A549 (cell line): ENCODE measurements around the gene RRP15. TPM values are rescaled to one million over a fixed set of nuclear protein-coding genes. Genes with fewer than 3 reads are reported as not detected.

ENCODE experiments used
- ATAC-seq, 2 experiments: fragments of 200-7000 bp in 1 of 2; fragments of >200 bp in 1 of 2; cut with Nextera tagmentation in 1 of 2; cut with Tn5 transposase in 1 of 2; 3 replicates each; pipeline versions ENCODE4 v1.8.0 to v1.9.1; 2018 to 2020; ENCODE audit warnings: mild to moderate bottlenecking in 1 of 2, moderate library complexity in 1 of 2
- CTCF ChIA-PET: fragments of 300-600 bp; sonication (Branson Sonifier 250); formaldehyde crosslinking; extraction: SDS; loops from one replicate; lab custom pipeline; 2021; ENCODE audit warnings: antibody characterized with exemption, inconsistent platforms; lab: Yijun Ruan, JAX
- POLR2A ChIA-PET: fragments of 350-600 bp; formaldehyde crosslinking; extraction: SDS; loops from one replicate; lab custom pipeline; 2021; ENCODE audit warnings: antibody characterized with exemption, inconsistent platforms; lab: Yijun Ruan, JAX
- DNase-seq, 2 experiments: peaks; one replicate each; pipeline versions ENCODE4 v3.0.0 to v3.0.0-alpha.2; 2011 to 2016; ENCODE audit warnings: low read depth in 1 of 2, low spot score in 1 of 2
- FAIRE-seq: peaks from 2 replicates; lab custom pipeline; 2011; peaks lifted over from hg19 to GRCh38; lab: Jason Lieb, UNC
- H3K27ac ChIP-seq, 2 experiments: fragments of >200 bp; sonication (Bioruptor Twin); formaldehyde crosslinking; 3 replicates each; pipeline ENCODE4 v1.5.1; 2016 to 2017
- H3K4me1 ChIP-seq: fragments of >200 bp; sonication (Bioruptor Twin); formaldehyde crosslinking; 3 replicates; pipeline ENCODE4 v1.6.1; 2016
- H3K4me2 ChIP-seq: fragments of >200 bp; sonication (Bioruptor Twin); formaldehyde crosslinking; 3 replicates; pipeline ENCODE4 v1.6.1; 2016
- H3K4me3 ChIP-seq: fragments of >200 bp; sonication (Bioruptor Twin); formaldehyde crosslinking; 3 replicates; pipeline ENCODE4 v1.5.1; 2016
- H3K9me3 ChIP-seq: fragments of >200 bp; sonication (Bioruptor Twin); formaldehyde crosslinking; 3 replicates; pipeline ENCODE4 v1.6.1; 2016
- CBX8 ChIP-seq: fragments of 200-600 bp; sonication (generic); IDR thresholded peaks from 2 replicates; pipeline ENCODE4 v1.6.1; 2016
- CHD2 ChIP-seq: fragments of 150-350 bp; IDR thresholded peaks from 2 replicates; pipeline ENCODE4 v1.6.1; 2014; ENCODE audit warnings: low read length; ENCODE audit not compliant: partially characterized antibody
- HOXA7 ChIP-seq: fragments of 250-450 bp; sonication (Bioruptor Pico); IDR thresholded peaks from 2 replicates; pipeline ENCODE4 v1.5.0; 2020; ENCODE audit warnings: mild to moderate bottlenecking, moderate library complexity
- KDM1A ChIP-seq: fragments of 200-600 bp; sonication (generic); IDR thresholded peaks from 2 replicates; pipeline ENCODE4 v1.6.1; 2016; ENCODE audit warnings: low read depth, mild to moderate bottlenecking
- KDM5A ChIP-seq: fragments of 200-600 bp; sonication (generic); IDR thresholded peaks from 2 replicates; pipeline ENCODE4 v1.6.1; 2016; ENCODE audit warnings: antibody characterized with exemption, mild to moderate bottlenecking
- MAFK ChIP-seq: fragments of 450-650 bp; IDR thresholded peaks from 2 replicates; pipeline ENCODE4 v1.6.1; 2014; ENCODE audit not compliant: partially characterized antibody
- NPAS2 ChIP-seq: fragments of 250-450 bp; sonication (Bioruptor Pico); IDR thresholded peaks from 2 replicates; pipeline ENCODE4 v1.8.0; 2022; ENCODE audit warnings: mild to moderate bottlenecking, moderate library complexity, borderline replicate concordance
- POLR2A ChIP-seq: IDR thresholded peaks from 2 replicates; pipeline ENCODE4 v1.6.1; 2012; ENCODE audit warnings: mild to moderate bottlenecking, low read length
- POLR2AphosphoS2 ChIP-seq: conservative IDR thresholded peaks from 2 replicates; pipeline ENCODE4 v1.6.1; 2012; ENCODE audit warnings: low read length, improper control_type of control experiment, inconsistent platforms
- RAD21 ChIP-seq, 2 experiments: fragments of >200 bp in 1 of 2; sonication (Bioruptor Twin) in 1 of 2; formaldehyde crosslinking in 1 of 2; IDR thresholded peaks in 1 of 2; conservative IDR thresholded peaks in 1 of 2; 2 replicates in 1 of 2; 3 replicates in 1 of 2; pipeline ENCODE4 v1.6.1; 2012 to 2018; ENCODE audit warnings: inconsistent platforms in 1 of 2
- SMC3 ChIP-seq: fragments of >200 bp; sonication (Bioruptor Twin); formaldehyde crosslinking; IDR thresholded peaks from 3 replicates; pipeline ENCODE4 v1.6.1; 2018; ENCODE audit warnings: inconsistent platforms
- ZSCAN20 ChIP-seq: fragments of 250-450 bp; sonication (Bioruptor Pico); IDR thresholded peaks from 2 replicates; pipeline ENCODE4 v1.8.0; 2022; ENCODE audit warnings: mild to moderate bottlenecking, moderate library complexity
- WGBS: methylation state at CpG from one replicate; pipeline ENCODE4 v1.1.6; 2017; ENCODE audit errors: missing lambda C conversion rate; 5-methylcytosine and 5-hydroxymethylcytosine counted together
- polyA plus RNA-seq, 4 experiments: library from polyadenylated mRNA; depleted of rRNA in 3 of 4; stranded (reverse); fragments of >200 nt; fragmentation: RNase III in 1 of 4; extraction: RNeasy Plus Mini Kit Qiagen cat#74134 plus additional on column Dnase treatment in 1 of 4; gene quantifications; 2 replicates in 3 of 4; 3 replicates in 1 of 4; pipeline ENCODE4 v1.2.3, GENCODE V29; 2011 to 2017
- TF ChIP-seq, protein P1 (sequence below): fragments of >200 bp; sonication (Bioruptor Twin); formaldehyde crosslinking; IDR thresholded peaks from 2 replicates; pipeline ENCODE4 v1.6.1; 2016
- TF ChIP-seq, protein P2 (sequence below): fragments of 250-450 bp; sonication (Bioruptor Pico); IDR thresholded peaks from 2 replicates; pipeline ENCODE4 v1.5.0; 2021; ENCODE audit warnings: mild to moderate bottlenecking, moderate library complexity, borderline replicate concordance
- TF ChIP-seq, protein P3 (sequence below): IDR thresholded peaks from 2 replicates; pipeline ENCODE4 v1.6.1; 2012; ENCODE audit warnings: low read depth, borderline replicate concordance
- TF ChIP-seq, protein P4 (sequence below): fragments of >200 bp; sonication (Bioruptor Twin); formaldehyde crosslinking; IDR thresholded peaks from 3 replicates; pipeline ENCODE4 v1.5.1; 2016
- TF ChIP-seq, protein P5 (sequence below): IDR thresholded peaks from 2 replicates; pipeline ENCODE4 v1.6.1; 2012

Gene RRP15
- polyA plus RNA-seq, 2 of the 4 experiments (the other 2 are of a cell fraction): 15.6 to 19.5 TPM

DNA sequence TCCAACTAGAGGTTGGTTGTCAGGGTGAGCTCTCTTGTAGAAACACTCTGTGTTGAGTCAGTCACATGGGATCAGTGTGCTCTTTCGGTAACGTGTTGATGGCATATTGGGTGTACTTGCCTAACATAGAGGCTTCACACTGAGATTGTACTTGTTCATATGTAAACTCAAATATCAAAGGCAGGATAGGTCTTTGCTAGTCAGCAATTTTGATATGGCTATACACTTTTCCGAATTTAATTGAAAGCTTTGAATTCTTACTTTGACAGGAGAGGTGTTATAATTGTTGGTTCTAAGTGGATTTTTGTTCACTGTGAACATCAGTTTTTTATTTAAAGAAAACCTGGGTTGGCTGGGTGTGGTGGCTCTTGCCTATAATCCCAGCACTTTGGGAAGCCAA is 43.7 kb downstream of the RRP15 start:
- no peak for TF ChIP-seq POLR2A
- TF ChIP-seq, protein P1, sequence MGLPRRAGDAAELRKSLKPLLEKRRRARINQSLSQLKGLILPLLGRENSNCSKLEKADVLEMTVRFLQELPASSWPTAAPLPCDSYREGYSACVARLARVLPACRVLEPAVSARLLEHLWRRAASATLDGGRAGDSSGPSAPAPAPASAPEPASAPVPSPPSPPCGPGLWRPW: no peak
- TF ChIP-seq, protein P2, sequence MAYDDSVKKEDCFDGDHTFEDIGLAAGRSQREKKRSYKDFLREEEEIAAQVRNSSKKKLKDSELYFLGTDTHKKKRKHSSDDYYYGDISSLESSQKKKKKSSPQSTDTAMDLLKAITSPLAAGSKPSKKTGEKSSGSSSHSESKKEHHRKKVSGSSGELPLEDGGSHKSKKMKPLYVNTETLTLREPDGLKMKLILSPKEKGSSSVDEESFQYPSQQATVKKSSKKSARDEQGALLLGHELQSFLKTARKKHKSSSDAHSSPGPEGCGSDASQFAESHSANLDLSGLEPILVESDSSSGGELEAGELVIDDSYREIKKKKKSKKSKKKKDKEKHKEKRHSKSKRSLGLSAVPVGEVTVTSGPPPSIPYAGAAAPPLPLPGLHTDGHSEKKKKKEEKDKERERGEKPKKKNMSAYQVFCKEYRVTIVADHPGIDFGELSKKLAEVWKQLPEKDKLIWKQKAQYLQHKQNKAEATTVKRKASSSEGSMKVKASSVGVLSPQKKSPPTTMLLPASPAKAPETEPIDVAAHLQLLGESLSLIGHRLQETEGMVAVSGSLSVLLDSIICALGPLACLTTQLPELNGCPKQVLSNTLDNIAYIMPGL: no peak
- no peak for TF ChIP-seq POLR2AphosphoS2
- TF ChIP-seq CBX8: no peak
- TF ChIP-seq ZSCAN20: no peak
- peak; percentile 49 for TF ChIP-seq MAFK
- no peak for TF ChIP-seq SMC3
- TF ChIP-seq, all 56 proteins: peak for 1
- Histone ChIP-seq H3K4me1 (peaks cover 17% of the 10 kb centered on the region; the same call in 2 of the 3 replicates), H3K9me3 (no peaks in the 10 kb centered on the region), H3K27ac (no peak overlapping the region), H3K4me2 (no peak overlapping the region), H3K4me3 (no peak overlapping the region)
- no peak; a peak in 1 of 6 replicates for ATAC-seq
- 88% methylated on average over 3 of the region's 3 CpGs for WGBS
- POLR2A ChIA-PET: no interaction called here
- no peak for FAIRE-seq
- DNase-seq: no peak
- CTCF ChIA-PET: interaction anchor here (1.0 to 5.9 kb wide), 8 partner anchors 25 to 1483 kb away, joined by 3 to 46 read pairs (median 8); no protein-coding TSS in a partner anchor

DNA sequence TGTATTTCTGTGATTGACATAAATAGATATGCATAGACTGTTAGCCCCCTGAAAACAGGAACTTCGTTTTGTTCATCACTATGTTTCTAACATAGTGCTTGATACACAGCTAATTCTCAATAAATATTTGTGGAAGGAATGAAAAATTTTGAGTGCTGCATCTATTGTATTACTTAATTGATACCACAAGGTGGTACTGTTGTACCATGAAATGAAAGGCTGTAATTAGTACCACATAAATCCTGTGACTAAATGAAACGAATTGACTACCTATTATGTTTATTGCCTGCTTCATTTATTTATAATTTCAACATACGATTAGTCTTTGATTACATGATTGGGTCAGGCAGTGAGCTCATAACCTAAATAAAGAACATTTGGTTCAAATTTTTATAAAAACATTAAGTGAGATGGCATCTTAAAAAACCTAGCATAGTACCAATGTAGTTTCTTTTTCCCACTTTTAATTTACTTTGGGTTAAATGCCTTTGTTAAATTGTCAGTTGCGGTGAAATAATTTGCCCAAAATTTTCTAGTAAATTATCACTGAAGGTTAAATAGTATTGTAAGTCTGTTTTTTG is 45.0 kb downstream of the RRP15 start:
- Histone ChIP-seq H3K9me3 (no peaks in the 10 kb centered on the region), H3K27ac (peak overlapping the region in 1 of 2 experiments; percentile 56; a peak in 3 of 6 replicates), H3K4me2 (peak overlapping the region; percentile 53)
- ATAC-seq (peak in 1 of 2 experiments; percentile 60; a peak in 3 of 6 replicates), DNase-seq (peak; percentile 43 to 53), FAIRE-seq (peak; percentile 93)
- POLR2A ChIA-PET: no interaction called here
- TF ChIP-seq RAD21 (conservative IDR thresholded peaks at IDR 0.05 in 1 of 2, IDR thresholded peaks at IDR 0.05 in 1 of 2): peak; percentile 95 to 96
- TF ChIP-seq, protein P3, sequence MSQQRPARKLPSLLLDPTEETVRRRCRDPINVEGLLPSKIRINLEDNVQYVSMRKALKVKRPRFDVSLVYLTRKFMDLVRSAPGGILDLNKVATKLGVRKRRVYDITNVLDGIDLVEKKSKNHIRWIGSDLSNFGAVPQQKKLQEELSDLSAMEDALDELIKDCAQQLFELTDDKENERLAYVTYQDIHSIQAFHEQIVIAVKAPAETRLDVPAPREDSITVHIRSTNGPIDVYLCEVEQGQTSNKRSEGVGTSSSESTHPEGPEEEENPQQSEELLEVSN: no peak
- peak; percentile 92 for TF ChIP-seq SMC3
- TF ChIP-seq HOXA7 (CRISPR knock-in tag): 0 out of 2 replicates have a peak, but pooled peaks have one; percentile 34
- TF ChIP-seq, protein P4, sequence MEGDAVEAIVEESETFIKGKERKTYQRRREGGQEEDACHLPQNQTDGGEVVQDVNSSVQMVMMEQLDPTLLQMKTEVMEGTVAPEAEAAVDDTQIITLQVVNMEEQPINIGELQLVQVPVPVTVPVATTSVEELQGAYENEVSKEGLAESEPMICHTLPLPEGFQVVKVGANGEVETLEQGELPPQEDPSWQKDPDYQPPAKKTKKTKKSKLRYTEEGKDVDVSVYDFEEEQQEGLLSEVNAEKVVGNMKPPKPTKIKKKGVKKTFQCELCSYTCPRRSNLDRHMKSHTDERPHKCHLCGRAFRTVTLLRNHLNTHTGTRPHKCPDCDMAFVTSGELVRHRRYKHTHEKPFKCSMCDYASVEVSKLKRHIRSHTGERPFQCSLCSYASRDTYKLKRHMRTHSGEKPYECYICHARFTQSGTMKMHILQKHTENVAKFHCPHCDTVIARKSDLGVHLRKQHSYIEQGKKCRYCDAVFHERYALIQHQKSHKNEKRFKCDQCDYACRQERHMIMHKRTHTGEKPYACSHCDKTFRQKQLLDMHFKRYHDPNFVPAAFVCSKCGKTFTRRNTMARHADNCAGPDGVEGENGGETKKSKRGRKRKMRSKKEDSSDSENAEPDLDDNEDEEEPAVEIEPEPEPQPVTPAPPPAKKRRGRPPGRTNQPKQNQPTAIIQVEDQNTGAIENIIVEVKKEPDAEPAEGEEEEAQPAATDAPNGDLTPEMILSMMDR: peak; percentile 92
- no peak for TF ChIP-seq NPAS2 (CRISPR knock-in tag)
- no peak for TF ChIP-seq CHD2
- no peak for TF ChIP-seq KDM1A
- TF ChIP-seq KDM5A: no peak
- TF ChIP-seq, all 56 proteins: peak for 4
- CTCF ChIA-PET: interaction anchor here (0.6 to 5.9 kb wide), 27 partner anchors 11 to 1720 kb away, joined by 3 to 46 read pairs (median 4); no protein-coding TSS in a partner anchor
- Histone ChIP-seq H3K4me3 (no peak overlapping the region), H3K4me1 (peaks cover 17% of the 10 kb centered on the region; the same call in 2 of the 3 replicates)
- WGBS: 12% methylated on average over 4 of the region's 4 CpGs

DNA sequence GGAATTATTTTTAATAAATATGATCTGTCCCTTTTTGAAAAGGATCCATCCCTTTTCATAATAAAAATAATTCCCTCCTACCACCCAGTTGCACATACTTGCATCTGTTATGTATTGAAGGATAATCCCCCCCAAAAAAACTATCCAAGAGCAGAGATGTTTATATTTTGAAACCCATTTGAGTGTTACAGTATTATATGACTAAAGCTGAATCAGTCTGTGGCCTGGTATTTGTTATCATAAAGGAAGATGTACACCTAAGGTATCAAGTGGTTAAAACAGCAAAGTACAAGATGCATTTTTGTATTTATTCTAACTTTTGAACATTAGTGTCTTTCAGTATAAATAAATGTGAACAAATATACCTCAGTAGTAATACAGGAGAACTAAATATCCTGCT is 47.3 kb downstream of the RRP15 start:
- FAIRE-seq (no peak), ATAC-seq (no peak), DNase-seq (no peak)
- CTCF ChIA-PET: interaction anchor here (1.4 kb wide), 1 partner anchor 1329 kb away, joined by 4 read pairs; no protein-coding TSS in a partner anchor
- Histone ChIP-seq H3K4me1 (peaks cover 36% of the 10 kb centered on the region), H3K9me3 (no peaks in the 10 kb centered on the region), H3K4me2 (no peak overlapping the region), H3K4me3 (no peak overlapping the region), H3K27ac (peak overlapping the region in 1 of 2 experiments; percentile 7; a peak in 1 of 6 replicates)
- POLR2A ChIA-PET: no interaction called here
- TF ChIP-seq POLR2AphosphoS2: no peak
- TF ChIP-seq, protein P5, sequence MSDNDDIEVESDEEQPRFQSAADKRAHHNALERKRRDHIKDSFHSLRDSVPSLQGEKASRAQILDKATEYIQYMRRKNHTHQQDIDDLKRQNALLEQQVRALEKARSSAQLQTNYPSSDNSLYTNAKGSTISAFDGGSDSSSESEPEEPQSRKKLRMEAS: no peak
